GM21447 (cell line): ENCODE measurements around the gene PRH2.

Experiments used
- ATAC-seq: cut with Tn5 transposase; IDR thresholded peaks from one replicate; pipeline ENCODE4 v1.9.1; 2021; ENCODE audit not compliant: unreplicated experiment

PRH2 gene

DNA sequence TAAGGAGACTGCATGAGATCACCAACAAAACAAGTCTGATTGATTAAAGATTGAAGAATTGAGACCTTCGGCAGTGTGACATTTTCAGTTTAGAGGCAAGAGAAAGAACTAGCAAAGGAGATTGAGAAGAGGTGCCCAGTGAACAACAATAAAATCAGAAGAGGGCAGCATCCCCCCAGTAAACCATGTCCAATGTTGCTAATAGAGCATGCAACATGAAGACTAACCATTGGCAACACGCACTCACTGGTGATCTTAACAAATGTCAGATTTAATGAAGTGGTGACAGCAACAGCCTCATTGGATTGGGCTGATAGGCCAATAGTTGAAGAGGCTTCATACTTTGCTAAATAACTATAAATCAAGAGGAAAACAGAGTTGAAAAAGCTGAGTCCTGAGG is 30.8 kb downstream of the PRH2 start:
- ATAC-seq: no peak

DNA sequence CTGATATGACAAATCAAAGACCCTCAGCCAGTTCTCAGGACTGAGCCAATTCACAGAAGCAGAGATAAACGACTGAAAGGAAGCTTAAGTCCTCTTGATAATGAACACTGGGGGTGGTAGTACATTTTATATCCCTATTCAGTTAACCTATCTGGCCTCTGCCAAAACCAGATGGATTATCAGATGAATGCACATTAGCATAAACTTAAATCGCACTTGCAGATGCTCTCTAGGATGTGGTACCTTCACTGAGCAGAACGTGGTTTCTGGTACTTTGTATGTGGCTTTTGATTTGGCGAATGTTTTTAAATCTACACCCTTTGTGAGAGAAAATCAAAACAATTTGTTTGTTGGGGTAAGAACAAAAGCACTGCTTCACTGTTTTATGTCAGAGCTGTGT is 31.2 kb downstream of the PRH2 start:
- ATAC-seq: no peak

DNA sequence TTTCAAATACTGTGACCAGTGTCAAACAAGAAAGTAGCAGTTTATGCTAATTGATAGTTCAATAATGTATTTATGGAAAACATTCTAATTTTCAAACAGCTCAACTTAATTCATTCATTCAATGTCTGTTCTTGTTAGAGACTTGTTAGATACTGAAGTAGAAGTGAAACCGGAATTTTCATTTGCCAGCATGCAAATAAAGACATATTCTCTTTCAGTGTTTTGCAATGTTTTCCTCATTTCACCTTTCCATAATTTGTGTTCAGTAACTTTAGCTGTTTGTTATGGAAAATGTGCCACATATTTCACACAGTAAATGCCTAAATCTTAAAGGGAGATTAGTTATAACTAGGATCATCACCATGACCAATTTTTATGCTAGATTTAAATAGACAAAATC is 36.4 kb downstream of the PRH2 start:
- ATAC-seq: no peak

DNA sequence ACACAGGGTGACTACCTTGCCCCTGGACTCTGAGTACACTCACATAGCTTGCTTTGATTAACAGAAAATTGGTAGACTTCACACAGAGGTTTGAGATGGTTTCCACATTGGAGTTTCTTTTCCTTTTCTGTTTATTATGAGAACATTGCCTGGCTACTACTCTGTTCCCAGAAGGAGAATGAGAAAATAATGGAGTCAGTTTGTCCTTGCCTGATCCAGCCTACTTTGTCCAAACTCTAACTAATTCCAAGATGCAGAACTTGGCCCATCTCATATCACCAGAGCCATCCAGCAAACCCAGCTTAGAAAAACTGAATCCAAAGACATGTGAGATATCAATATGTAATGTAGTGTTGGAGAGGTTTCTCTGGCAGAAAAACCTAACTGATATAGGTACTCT is 37.3 kb downstream of the PRH2 start:
- no peak for ATAC-seq

DNA sequence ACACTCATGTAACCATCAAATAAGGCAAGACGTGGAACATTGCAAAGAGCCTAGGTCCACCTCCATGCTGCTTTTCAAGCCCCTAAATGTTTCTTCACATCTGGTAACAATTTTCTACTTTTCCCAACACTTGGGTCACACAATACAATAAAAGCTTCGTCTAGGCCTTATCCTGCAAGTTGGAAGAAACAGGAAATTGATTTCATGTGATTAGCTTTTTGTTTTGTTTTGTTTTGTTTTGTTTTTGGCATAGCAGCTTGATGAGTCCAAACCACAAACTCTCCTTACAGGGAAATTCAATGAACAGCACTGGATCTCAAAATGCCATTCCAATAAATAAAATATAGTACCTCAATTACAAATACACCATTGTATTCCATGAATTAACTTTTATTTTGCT is 38.4 kb downstream of the PRH2 start:
- ATAC-seq: no peak

DNA sequence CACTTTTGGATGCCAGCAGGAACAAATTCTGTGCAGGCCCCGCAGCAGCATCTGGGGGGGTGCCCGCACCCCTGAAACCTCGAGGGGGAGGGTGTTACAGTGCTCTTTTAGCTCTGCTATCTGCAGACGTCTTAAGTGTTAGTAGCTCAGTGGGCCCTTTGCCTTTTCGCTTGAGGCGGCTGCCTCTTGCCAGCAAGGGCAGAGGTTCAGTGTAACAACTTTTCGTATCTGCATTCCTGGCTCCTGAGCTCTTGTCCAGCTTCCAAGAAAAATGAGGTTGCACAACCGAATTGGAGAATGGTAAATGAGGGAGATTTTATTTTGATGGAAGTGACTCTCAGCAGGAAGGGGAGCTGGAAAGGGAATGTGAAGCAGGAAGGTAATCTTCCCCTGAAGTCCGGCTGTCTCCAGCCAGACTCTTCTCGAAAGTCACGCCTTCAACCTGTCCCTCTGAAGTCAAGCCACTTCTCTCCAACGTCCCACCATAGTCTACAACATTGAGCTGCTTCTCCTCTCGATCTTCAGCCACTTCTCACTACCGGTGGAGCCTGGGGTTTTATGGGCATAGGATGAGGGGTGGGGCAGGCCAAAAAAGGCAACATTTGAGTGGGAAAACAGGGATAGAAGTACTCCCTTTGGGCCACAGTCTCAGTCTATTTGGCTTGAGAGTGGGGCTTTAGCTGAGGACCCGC is 39.9 kb downstream of the PRH2 start:
- ATAC-seq: no peak

DNA sequence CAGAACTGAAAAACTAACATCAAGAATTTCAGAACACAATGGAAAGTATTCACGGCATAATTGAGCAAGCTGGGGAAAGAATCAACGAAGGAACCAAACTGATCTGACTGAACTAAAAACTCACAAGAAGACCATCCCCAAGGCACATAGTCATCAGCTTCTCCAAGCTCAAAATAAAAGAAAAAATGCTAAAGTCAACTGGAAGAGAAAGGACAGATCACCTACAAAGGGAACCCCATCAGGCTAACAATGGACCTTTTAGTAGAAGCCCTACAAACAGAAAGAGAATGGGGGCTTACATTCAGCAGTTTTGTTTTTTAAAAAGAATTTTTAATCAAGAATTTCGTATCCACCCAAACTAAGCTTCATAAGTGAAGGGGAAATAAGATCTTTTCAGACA is 45.9 kb downstream of the PRH2 start:
- ATAC-seq: no peak

DNA sequence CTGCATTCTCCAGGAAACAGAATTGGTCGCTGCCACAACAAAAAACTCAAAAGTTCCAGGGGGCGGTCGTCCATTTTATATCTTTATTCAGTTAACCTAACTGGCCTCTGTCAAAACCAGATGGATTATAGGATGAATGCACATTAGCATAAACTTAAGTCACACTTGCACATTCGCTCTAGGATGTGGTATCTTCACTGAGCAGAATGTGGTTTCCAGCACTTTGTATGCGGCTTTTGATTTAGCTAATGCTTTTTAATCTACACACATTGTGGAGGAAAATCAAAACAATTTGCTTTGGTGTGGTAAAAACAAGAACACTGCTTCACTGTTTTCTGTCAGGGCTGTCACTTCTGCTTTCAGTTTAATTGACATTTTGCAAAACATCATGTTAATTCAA is 53.2 kb downstream of the PRH2 start:
- no peak for ATAC-seq
